Adrenal gland (tissue), 12 donors: ENCODE data around the gene PLAAT4. TPM values are rescaled to one million over a fixed set of nuclear protein-coding genes. Genes with fewer than 3 reads are reported as not detected.
"Not testable (repeated sequence)": the region's sequence is repeated elsewhere in the genome, so short reads cannot be mapped to it uniquely, and the experiment has no call there.

Experiments used
- DNase-seq, 7 donors: peaks; one replicate each; pipeline ENCODE4 v3.0.0-alpha.2; 2019 to 2020
- H3K27ac ChIP-seq, 5 donors: fragments of 200-600 bp; sonication (generic) in 4 of 5; 1 replicate in 3 of 5; 2 replicates in 2 of 5; pipeline versions ENCODE4 v1.5.1 to v1.8.0; 2016 to 2020; ENCODE audit warnings: mild to moderate bottlenecking in 1 of 5
- H3K27me3 ChIP-seq: fragments of 200-600 bp; 2 replicates; pipeline ENCODE4 v1.8.0; 2021
- H3K36me3 ChIP-seq, 2 donors: fragments of 200-600 bp; replicated peaks in 1 of 2; 1 replicate in 1 of 2; 2 replicates in 1 of 2; pipeline versions ENCODE4 v1.5.1 to v1.8.0; 2018 to 2022
- H3K4me1 ChIP-seq, 2 donors: fragments of 200-600 bp; replicated peaks in 1 of 2; 1 replicate in 1 of 2; 2 replicates in 1 of 2; pipeline versions ENCODE4 v1.5.1 to v1.8.0; 2018 to 2021
- H3K4me3 ChIP-seq, 4 donors: fragments of 200-600 bp; sonication (generic) in 3 of 4; one replicate each; pipeline ENCODE4 v1.5.1; 2016 to 2018
- H3K9me3 ChIP-seq, 3 donors: fragments of 200-600 bp; sonication (generic) in 1 of 3; replicated peaks in 1 of 3; 1 replicate in 2 of 3; 2 replicates in 1 of 3; pipeline versions ENCODE4 v1.5.1 to v1.8.0; 2016 to 2021
- CTCF ChIP-seq, 6 experiments: fragments of 450-650 bp in 4 of 6; fragments of 200-600 bp in 2 of 6; sonication (generic) in 1 of 6; IDR thresholded peaks; 1 replicate in 5 of 6; 2 replicates in 1 of 6; pipeline versions ENCODE4 v1.5.1 to v1.8.0; 2016 to 2021; ENCODE audit warnings: antibody characterized with exemption in 6 of 6, mild to moderate bottlenecking in 2 of 6, moderate library complexity in 1 of 6
- POLR2A ChIP-seq, 2 donors: fragments of 450-650 bp; IDR thresholded peaks; one replicate each; pipeline ENCODE4 v1.6.1; 2017; ENCODE audit warnings: antibody characterized with exemption in 2 of 2, mild to moderate bottlenecking in 2 of 2, moderate library complexity in 1 of 2
- WGBS, 4 donors: extraction: QIAGEN DNeasy Blood & Tissue Kit in 2 of 4; methylation state at CpG; one replicate each; pipeline versions ENCODE4 v1.1.5 to v1.1.7; 2013 to 2017; 5-methylcytosine and 5-hydroxymethylcytosine counted together
- intact Hi-C, 2 donors: fragments of 100-400 bp; cut with DNase I; formaldehyde crosslinking; loops; one replicate each; pipeline versions ENCODE4 v1.14.1 to v1.15.0; 2022 to 2023
- polyA plus RNA-seq, 3 donors: library from polyadenylated mRNA; stranded (reverse); fragments of 200-250 nt in 2 of 3; fragments of 350-450 nt in 1 of 3; fragmentation: Illumina TruSeq in 1 of 3; extraction: RNeasy Lipid Tissue Mini Kit (QIAGEN cat#74804) in 1 of 3; gene quantifications; one replicate each; pipeline ENCODE4 v1.2.3, GENCODE V29; 2013 to 2014
- total RNA-seq, 9 donors: library from RNA; depleted of rRNA in 4 of 9; stranded (reverse); fragments of >200 nt in 4 of 9; fragments of 120-200 nt in 1 of 9; fragmentation: NEBNext Ultra II Directional in 1 of 9; extraction: Animal tissue kit (Norgen Biotek cat#: 25700) in 1 of 9; gene quantifications; one replicate each; pipeline versions ENCODE4 v1.1.0 to v1.2.4, GENCODE V29; 2013 to 2023
- donor health status: healthy with polysubstance abuse.
- donor health status: Bipolar disorder and iron deficiency.
- donor health status: DM: yes; HTN: yes; CAD: no.
- donor health status: DM: no; HTN: no; CAD: no.
- donor health status: DM: no; HTN: no; CAD: no.
- donor health status: DM: yes; HTN: yes; CAD: no.

Gene PLAAT4
- total and polyA plus RNA-seq, 12 donors = 3.7 to 49.5 (median 27.1) TPM

GRCh38 chr11:63521896-63522295 lies 14.7 kb upstream of the PLAAT4 start:
- Histone ChIP-seq H3K27ac (no peak overlapping the region), H3K4me1 (no peaks in the 10 kb centered on the region), H3K27me3 (no peaks in the 10 kb centered on the region), H3K36me3 (no peaks in the 10 kb centered on the region), H3K4me3 (no peak overlapping the region), H3K9me3 (no peaks in the 10 kb centered on the region)
- TF ChIP-seq POLR2A (IDR thresholded peaks at IDR 0.05) (no peak), CTCF (IDR thresholded peaks at IDR 0.05) (no peak)
- WGBS, 4 donors = 81 to 93% (median 83%) methylated on average over 2 of the region's 2 CpGs
- DNase-seq = no peak
- intact Hi-C loops = no loop called here

GRCh38 chr11:63523151-63523550 lies 13.5 kb upstream of the PLAAT4 start:
- WGBS, 4 donors = 76 to 88% (median 82%) methylated on average over 7 of the region's 7 CpGs
- no peak for DNase-seq
- TF ChIP-seq CTCF (IDR thresholded peaks at IDR 0.05) (no peak), POLR2A (IDR thresholded peaks at IDR 0.05) (no peak)
- Histone ChIP-seq H3K4me3 (no peak overlapping the region), H3K4me1 (no peaks in the 10 kb centered on the region), H3K9me3 (no peaks in the 10 kb centered on the region), H3K27me3 (no peaks in the 10 kb centered on the region), H3K36me3 (no peaks in the 10 kb centered on the region), H3K27ac (no peak overlapping the region)
- intact Hi-C loops = no loop called here

DNA sequence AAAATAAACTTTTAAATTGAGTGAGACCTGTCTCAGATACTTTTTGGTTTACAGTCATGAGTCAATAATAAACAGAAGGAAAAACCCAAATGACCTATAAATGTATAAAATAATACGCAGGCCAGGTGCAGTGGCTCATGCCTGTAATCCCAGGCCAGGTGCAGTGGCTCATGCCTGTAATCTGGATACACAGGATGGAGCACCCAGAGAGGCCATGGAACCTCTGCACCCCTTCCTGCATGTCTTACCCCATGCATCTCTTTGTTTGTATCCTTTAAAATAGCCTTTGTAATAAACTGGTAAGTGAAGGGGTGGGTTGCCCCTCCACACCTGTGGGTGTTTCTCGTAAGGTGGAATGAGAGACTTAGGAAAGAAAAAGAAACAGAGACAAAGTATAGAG lies 8.9 kb upstream of the PLAAT4 start:
- no peak for DNase-seq
- TF ChIP-seq POLR2A (IDR thresholded peaks at IDR 0.05) (no peak), CTCF (IDR thresholded peaks at IDR 0.05) (no peak)
- Histone ChIP-seq H3K4me3 (no peak overlapping the region), H3K36me3 (no peaks in the 10 kb centered on the region), H3K27ac (no peak overlapping the region), H3K4me1 (no peaks in the 10 kb centered on the region), H3K9me3 (no peaks in the 10 kb centered on the region), H3K27me3 (no peaks in the 10 kb centered on the region)
- intact Hi-C loops = no loop called here
- WGBS, 4 donors = 67 to 81% (median 74%) methylated on average over 2 of the region's 2 CpGs

DNA sequence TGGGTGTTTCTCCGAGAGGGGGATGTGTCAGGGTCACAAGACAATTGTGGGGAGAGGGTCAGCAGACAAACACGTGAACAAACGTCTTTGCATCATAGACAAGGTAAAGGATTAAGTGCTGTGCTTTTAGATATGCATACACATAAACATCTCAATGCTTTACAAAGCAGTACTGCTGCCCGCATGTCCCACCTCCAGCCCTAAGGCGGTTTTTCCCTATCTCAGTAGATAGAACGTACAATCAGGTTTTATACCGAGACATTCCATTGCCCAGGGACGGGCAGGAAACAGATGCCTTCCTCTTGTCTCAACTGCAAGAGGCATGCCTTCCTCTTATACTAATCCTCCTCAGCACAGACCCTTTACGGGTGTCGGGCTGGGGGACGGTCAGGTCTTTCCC lies 8.5 kb upstream of the PLAAT4 start:
- intact Hi-C loops, H3K4me1 ChIP-seq: not testable (repeated sequence)
- 35 to 45% (median 45%) methylated on average over 5 to 8 of the region's 11 CpGs for WGBS, 4 donors

DNA sequence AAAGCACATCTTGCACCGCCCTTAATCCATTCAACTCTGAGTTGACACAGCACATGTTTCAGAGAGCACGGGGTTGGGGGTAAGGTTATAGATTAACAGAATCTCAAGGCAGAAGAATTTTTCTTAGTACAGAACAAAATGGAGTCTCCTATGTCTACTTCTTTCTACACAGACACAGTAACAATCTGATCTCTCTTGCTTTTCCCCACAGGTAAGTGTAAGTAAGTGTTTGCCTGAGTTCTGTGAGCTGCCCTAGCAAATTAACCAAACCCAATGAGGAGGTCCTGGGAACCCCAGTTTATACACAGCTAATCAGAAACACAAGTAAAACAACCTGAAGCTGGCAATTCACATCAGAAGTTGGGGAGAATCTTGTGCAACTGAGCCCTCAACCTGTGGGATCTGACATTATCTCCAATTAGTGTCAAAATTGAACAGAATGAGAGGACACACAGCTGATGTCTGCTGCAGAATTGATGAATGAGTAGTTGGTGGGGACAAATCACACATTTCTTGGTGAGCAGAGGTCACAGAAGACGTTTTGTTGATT lies 7.8 kb upstream of the PLAAT4 start:
- H3K27me3 ChIP-seq, H3K4me3 ChIP-seq, intact Hi-C loops, H3K4me1 ChIP-seq, H3K27ac ChIP-seq, H3K9me3 ChIP-seq, DNase-seq, H3K36me3 ChIP-seq: not testable (repeated sequence)
- 44 to 81% (median 74%) methylated on average over 1 to 2 of the region's 3 CpGs for WGBS, 4 donors

More for the DNA sequence above, 8.5 kb upstream of the PLAAT4 start:
- H3K9me3 ChIP-seq, H3K27ac ChIP-seq, H3K27me3 ChIP-seq, H3K36me3 ChIP-seq, DNase-seq, H3K4me3 ChIP-seq: not testable (repeated sequence)

DNA sequence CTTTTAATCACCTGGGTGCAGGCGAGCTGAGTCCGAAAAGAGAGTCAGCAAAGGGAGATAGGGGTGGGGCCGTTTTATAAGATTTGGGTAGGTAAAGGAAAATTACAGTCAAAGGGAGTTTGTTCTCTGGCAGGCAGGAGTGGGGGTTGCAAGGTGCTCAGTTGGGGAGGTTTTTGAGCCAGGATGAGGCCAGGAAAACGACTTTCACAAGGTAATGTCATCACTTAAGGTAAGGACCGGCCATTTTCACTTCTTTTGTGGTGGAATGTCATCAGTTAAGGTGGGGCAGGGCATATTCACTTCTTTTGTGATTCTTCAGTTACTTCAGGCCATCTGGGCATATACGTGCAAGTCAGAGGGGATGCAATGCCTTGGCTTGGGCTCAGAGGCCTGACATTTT lies 7.2 kb upstream of the PLAAT4 start:
- H3K36me3 ChIP-seq, H3K27ac ChIP-seq, H3K9me3 ChIP-seq, H3K27me3 ChIP-seq, H3K4me1 ChIP-seq, DNase-seq, intact Hi-C loops, H3K4me3 ChIP-seq: not testable (repeated sequence)
- WGBS, 4 donors = 70 to 76% (median 73%) methylated on average over 6 of the region's 6 CpGs
